SK-N-SH treated with all-trans-retinoic acid at 6 μM for 48 hours (cell line): Measurements from ENCODE around the gene KAT7.

ENCODE experiments used
- ATAC-seq: fragments of 200-7000 bp; cut with Tn5 transposase; 3 replicates; pipeline ENCODE4 v1.9.1; 2020; ENCODE audit warnings: mild to moderate bottlenecking, moderate library complexity
- ARNTL ChIP-seq: fragments of 450-650 bp; formaldehyde crosslinking; IDR thresholded peaks from 2 replicates; pipeline ENCODE4 v1.5.0; 2020; ENCODE audit warnings: low read depth, mild to moderate bottlenecking, moderate library complexity, borderline replicate concordance
- BACH2 ChIP-seq: fragments of 250-450 bp; sonication (Bioruptor Pico); IDR thresholded peaks from 2 replicates; pipeline ENCODE4 v1.9.0; 2021; ENCODE audit warnings: mild to moderate bottlenecking, borderline replicate concordance
- CREB5 ChIP-seq: fragments of 250-450 bp; sonication (Bioruptor Pico); IDR thresholded peaks from 2 replicates; pipeline ENCODE4 v1.5.1; 2020; ENCODE audit warnings: low read depth, mild to moderate bottlenecking, moderate library complexity
- CSRNP3 ChIP-seq: fragments of 250-450 bp; sonication (Bioruptor Pico); IDR thresholded peaks from 2 replicates; pipeline ENCODE4 v1.5.1; 2021; ENCODE audit warnings: mild to moderate bottlenecking, moderate library complexity
- ESRRG ChIP-seq: fragments of 250-450 bp; sonication (Bioruptor Pico); IDR thresholded peaks from 2 replicates; pipeline ENCODE4 v1.6.1; 2021; ENCODE audit warnings: mild to moderate bottlenecking
- GLIS3 ChIP-seq: fragments of 250-450 bp; sonication (Bioruptor Pico); IDR thresholded peaks from 2 replicates; pipeline ENCODE4 v1.5.0; 2020; ENCODE audit warnings: mild to moderate bottlenecking, moderate library complexity
- ISL1 ChIP-seq: fragments of 250-450 bp; sonication (Bioruptor Pico); IDR thresholded peaks from 2 replicates; pipeline ENCODE4 v2.1.2; 2022; ENCODE audit warnings: mild to moderate bottlenecking, moderate library complexity
- OSR1 ChIP-seq: fragments of 250-450 bp; sonication (Bioruptor Pico); IDR thresholded peaks from 2 replicates; pipeline ENCODE4 v1.8.0; 2022; ENCODE audit warnings: moderate library complexity, mild to moderate bottlenecking, inconsistent platforms
- PATZ1 ChIP-seq: fragments of 250-450 bp; sonication (Bioruptor Pico); IDR thresholded peaks from 2 replicates; pipeline ENCODE4 v1.8.0; 2020; ENCODE audit warnings: mild to moderate bottlenecking, moderate library complexity, borderline replicate concordance
- POU6F1 ChIP-seq: fragments of 250-450 bp; sonication (Bioruptor Pico); IDR thresholded peaks from 2 replicates; pipeline ENCODE4 v1.8.0; 2021; ENCODE audit warnings: low read depth, mild to moderate bottlenecking, moderate library complexity, borderline replicate concordance
- RARB ChIP-seq: fragments of 250-450 bp; sonication (Bioruptor Pico); IDR thresholded peaks from 2 replicates; pipeline ENCODE4 v1.8.0; 2021; ENCODE audit warnings: mild to moderate bottlenecking, moderate library complexity
- SNAI2 ChIP-seq: fragments of 250-450 bp; sonication (Bioruptor Pico); IDR thresholded peaks from 2 replicates; pipeline ENCODE4 v1.5.0; 2020; ENCODE audit warnings: mild to moderate bottlenecking, moderate library complexity
- TCF4 ChIP-seq: fragments of 250-450 bp; sonication (Bioruptor Pico); IDR thresholded peaks from 2 replicates; pipeline ENCODE4 v1.8.0; 2021; ENCODE audit warnings: mild to moderate bottlenecking, moderate library complexity, borderline replicate concordance
- TOX ChIP-seq: fragments of 250-450 bp; sonication (Bioruptor Pico); IDR thresholded peaks from 2 replicates; pipeline ENCODE4 v1.8.0; 2021; ENCODE audit warnings: mild to moderate bottlenecking, moderate library complexity, borderline replicate concordance
- TSHZ2 ChIP-seq: fragments of 250-450 bp; sonication (Bioruptor Pico); IDR thresholded peaks from 2 replicates; pipeline ENCODE4 v1.5.0; 2020; ENCODE audit warnings: mild to moderate bottlenecking, moderate library complexity
- ZC3H10 ChIP-seq: fragments of 250-450 bp; sonication (Bioruptor Pico); IDR thresholded peaks from 2 replicates; pipeline ENCODE4 v1.5.1; 2021; ENCODE audit warnings: mild to moderate bottlenecking, moderate library complexity
- ZFP30 ChIP-seq: fragments of 450-650 bp; formaldehyde crosslinking; IDR thresholded peaks from 2 replicates; pipeline ENCODE4 v1.5.0; 2022; ENCODE audit warnings: mild to moderate bottlenecking, moderate library complexity
- ZNF70 ChIP-seq: fragments of 450-650 bp; formaldehyde crosslinking; IDR thresholded peaks from 2 replicates; pipeline ENCODE4 v1.5.0; 2020; ENCODE audit warnings: mild to moderate bottlenecking, moderate library complexity

KAT7 gene

GRCh38 chr17:49795372-49795771 is 6.9 kb downstream of the KAT7 start:
- no peak for ATAC-seq
- no peak for TF ChIP-seq RARB (CRISPR knock-in tag)
- TF ChIP-seq OSR1 (CRISPR knock-in tag): no peak
- no peak for TF ChIP-seq BACH2
- no peak for TF ChIP-seq ARNTL
- no peak for TF ChIP-seq SNAI2 (CRISPR knock-in tag)
- TF ChIP-seq PATZ1 (CRISPR knock-in tag): no peak
- no peak for TF ChIP-seq CREB5 (CRISPR knock-in tag)
- no peak for TF ChIP-seq ESRRG
- TF ChIP-seq TCF4: no peak
- TF ChIP-seq CSRNP3 (CRISPR knock-in tag): no peak
- TF ChIP-seq TOX (CRISPR knock-in tag): no peak

GRCh38 chr17:49798182-49798581 is 9.7 kb downstream of the KAT7 start:
- ATAC-seq: peak; percentile 22; the same call in 1 of the 3 replicates
- TF ChIP-seq ZNF70 (CRISPR knock-in tag) (no peak), CSRNP3 (CRISPR knock-in tag) (no peak)

- no peak for TF ChIP-seq ZC3H10 (CRISPR knock-in tag)
- TF ChIP-seq TSHZ2: no peak
- no peak for TF ChIP-seq OSR1 (CRISPR knock-in tag)
- no peak for TF ChIP-seq SNAI2 (CRISPR knock-in tag)
- TF ChIP-seq TOX (CRISPR knock-in tag): no peak
- no peak for TF ChIP-seq ZFP30 (CRISPR knock-in tag)
- TF ChIP-seq ISL1 (CRISPR knock-in tag): no peak
- no peak for TF ChIP-seq TCF4
- no peak for TF ChIP-seq POU6F1 (CRISPR knock-in tag)
- TF ChIP-seq CREB5 (CRISPR knock-in tag): no peak
- no peak for TF ChIP-seq CSRNP3 (CRISPR knock-in tag)
- no peak for TF ChIP-seq PATZ1 (CRISPR knock-in tag)
- TF ChIP-seq GLIS3 (CRISPR knock-in tag): no peak
- ATAC-seq: no peak
Observed at GRCh38 chr17:49798738-49799137, 10.3 kb downstream of the KAT7 start.
